Stimulated activated CD4-positive, alpha-beta T cell treated with anti-CD3 and anti-CD28 coated beads, Interleukin-12 subunit alpha, Interleukin-12 subunit beta, amount 100 ng/mL, for 4 hours (primary cell): Measurements from ENCODE around the gene CTNNAL1.
"Not testable (repeated sequence)": the region's sequence is repeated elsewhere in the genome, so short reads cannot be mapped to it uniquely, and the experiment has no call there.

Experiments used
- DNase-seq: peaks from one replicate; pipeline ENCODE4 v3.0.0-alpha.2; 2020

The CTNNAL1 gene

DNA sequence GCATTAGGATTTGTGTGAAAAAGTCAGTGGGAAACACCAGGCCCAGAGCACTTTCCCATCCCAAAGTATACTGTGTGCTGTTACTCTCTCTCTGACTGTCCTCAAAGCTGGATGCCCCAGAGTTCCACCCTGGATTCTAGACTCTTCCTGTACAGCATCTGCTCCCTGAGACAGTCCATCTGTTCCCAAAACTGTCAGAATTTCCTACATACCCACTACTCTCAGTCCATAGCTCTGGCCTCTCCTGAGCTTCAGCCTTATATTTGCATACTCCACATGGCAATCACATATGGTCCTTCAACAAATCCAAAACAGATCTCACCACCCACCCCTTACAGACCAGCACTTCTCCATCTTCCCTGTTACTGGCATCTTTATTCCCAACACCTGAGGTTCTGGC lies 88.8 kb downstream of the CTNNAL1 start:
- no peak for DNase-seq

DNA sequence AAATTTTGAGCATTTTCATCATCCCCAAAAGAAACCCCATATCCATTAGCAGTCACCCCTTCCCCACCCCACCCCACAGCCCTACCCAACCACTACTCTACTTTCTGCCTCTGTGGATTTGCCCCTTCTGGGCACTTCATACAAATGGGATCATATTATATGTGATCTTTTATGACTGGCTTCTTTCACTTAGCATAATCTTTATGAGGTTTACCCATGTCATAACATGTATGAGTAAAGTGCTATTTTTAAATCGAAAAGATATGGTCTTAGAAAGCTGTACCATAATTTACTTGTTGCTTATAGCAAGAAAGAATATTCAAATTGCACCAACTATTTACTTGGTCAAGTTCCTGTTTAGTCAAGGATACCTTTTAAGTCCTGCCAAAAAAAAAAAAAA lies 92.1 kb downstream of the CTNNAL1 start:
- no peak for DNase-seq

DNA sequence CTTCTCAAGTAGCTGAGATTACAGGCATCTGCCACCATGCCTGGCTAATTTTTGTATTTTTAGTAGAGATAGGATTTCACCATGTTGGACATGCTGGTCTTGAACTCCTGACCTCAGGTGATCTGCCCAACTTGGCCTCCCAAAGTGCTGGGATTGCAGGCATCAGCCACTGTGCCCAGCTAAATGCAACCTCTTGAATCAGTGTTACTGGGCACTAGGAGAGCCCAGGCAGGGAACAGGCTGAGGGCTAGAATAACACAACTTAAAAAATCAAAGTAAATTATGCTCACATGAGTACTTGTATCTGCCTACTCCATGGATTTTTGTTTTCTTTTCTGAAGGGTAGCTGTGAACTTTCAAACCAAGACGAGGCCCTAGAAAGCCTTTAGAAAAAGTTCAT lies 92.9 kb downstream of the CTNNAL1 start:
- DNase-seq, result not testable (repeated sequence)

DNA sequence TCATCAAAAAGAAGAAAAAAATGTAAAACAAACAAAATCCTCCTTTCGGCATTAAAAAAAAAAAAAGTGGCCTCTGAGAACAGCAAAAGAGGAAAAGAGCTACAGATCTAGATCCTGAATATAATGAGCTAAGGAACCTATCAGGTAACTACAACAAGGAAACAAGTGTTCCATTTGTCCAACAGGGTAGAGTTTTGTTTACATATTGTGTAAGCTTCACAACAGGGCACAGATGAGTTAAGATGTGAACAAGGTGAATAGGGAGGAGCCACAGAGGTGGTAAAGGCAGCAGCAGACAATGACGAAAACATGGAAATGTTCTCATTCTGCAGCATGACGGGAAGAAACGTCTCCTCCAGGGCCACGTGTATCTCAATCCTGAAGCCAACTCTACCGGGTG lies 93.8 kb downstream of the CTNNAL1 start:
- DNase-seq, result no peak

DNA sequence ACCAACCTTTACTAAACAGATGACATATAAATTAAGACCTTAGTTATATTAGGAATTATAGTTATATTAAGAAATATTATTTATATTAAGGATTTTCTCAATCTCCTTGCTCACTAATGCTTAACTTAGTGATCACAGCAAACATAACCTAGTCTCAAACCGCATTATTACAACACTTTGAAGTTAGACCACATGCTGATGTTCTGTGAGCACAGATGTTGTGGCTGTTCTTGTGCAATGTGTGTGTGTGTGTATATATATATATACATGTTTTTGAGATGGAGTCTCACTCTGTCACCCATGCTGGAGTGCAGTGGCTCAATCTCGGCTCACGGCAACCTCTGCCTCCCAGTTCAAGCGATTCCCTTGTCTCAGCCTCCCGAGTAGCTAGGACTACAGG lies 99.9 kb downstream of the CTNNAL1 start:
- no peak for DNase-seq

DNA sequence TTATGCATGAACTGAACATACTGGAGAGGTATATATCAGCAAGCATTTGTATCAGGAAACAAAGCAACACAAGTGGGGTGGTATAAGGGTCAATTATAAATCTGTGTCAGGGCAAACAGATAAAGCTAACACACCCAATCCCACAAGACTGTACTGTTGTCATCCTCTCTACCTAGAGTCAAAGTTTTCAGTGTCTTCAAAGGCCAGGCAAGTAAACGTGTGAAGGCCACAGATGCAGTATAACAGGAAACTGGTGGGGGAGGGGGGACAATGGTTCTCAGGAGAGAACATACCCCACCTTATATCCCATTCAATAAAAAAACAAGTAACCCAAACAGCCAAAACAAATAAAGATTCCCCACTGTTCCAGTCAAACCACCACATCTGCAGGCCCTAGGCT lies 101.5 kb downstream of the CTNNAL1 start:
- DNase-seq, result no peak

DNA sequence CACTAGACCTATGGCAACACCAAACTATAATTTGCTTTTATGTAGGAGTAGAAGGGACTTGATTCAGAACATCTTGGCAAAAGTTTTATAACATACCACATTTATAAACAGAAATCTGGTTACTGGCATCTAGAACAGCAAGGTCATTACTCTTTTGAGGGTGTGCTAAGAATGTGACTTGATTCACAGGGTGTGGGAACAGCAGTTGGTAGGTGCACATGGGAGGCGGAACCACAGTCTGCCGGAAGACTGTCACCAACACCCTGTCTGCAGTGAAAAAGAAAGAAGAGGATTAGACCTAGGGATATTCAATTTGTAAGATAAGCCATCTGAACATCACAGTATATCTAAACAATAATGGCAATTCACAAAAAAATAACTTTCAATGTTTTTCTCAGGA lies 102.4 kb downstream of the CTNNAL1 start:
- no peak for DNase-seq

DNA sequence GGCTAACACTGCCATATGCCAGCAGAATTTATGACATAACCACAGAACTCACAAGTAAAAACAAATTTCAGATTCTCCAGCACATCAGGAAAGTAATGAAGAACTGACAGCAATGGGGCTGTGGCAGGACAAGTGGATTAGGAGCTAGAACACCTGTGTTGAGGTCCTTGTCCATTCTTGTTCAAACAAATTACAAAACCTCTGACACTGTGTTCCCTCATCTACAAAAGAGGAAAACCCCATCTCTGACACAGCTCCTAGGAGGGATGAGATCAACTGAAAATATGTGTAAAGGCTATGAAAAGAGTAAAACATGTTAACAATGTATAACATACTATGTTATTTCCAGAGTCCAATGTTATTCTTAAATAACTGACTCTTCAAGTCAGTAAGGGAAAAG lies 102.9 kb downstream of the CTNNAL1 start:
- DNase-seq, result no peak

DNA sequence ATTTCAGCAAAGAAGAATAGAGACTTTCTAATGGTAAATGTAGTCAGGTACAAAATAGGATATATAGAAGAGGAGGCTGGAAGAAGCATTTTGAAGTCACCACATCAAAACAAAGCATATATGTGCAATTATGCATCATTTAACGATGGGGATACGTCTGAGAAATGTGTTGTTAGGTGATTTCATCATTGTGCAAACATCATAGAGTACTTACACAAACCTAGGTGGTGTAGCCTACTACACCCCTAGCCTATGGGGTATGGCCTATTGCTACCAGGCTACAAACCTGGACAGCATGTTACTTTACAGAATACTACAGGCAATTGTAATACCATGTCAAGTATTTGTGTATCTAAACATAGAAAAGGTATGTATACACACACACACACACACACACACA lies 107.8 kb downstream of the CTNNAL1 start:
- DNase-seq, result no peak

DNA sequence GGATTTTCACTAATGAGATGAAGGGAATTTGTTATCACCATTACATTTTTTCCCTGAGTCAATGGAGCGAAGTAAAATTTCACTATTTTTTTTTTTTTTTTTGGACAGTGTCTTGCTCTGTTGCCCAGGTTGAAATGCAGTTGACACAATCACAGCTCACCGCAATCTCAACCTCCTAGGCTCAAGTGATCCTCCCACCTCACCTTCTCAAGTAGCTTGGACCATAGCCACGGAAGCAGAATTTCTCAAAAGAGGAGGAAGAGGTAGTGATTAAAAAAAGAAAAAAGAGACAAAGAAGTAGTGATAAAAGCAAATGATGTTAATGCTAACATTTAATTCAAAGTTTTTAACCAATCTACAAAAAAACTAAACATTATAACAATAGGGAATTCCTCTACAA lies 109.1 kb downstream of the CTNNAL1 start:
- DNase-seq, result no peak

DNA sequence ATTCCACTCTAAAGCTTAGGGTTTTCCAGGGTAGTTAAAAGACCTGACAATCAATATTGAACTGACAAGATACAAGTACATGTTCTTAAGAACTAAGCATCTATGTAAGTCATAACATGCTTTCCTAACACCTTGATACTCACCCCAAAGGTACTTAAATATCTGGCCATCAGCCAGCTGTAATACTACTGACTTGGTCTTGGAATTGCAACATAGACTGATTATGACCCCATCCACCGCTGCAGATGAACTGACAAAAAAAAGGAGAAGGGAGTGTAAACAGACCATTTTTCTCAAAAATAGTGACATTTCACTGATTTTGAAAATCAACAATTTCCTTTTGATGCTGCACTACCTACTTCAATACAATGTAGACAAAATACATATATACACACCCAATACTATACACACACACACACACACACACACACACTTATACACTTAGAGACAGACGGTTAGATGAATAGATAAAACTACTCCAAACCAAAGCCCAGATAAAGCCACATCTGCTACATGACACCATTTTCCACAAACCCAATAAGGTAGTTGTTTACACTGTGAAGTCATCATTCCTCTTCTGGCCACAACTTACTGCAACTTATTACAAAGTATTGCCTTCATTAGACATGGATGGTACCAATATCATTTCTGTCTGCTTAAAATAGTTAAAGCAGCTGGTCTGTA lies 109.7 kb downstream of the CTNNAL1 start:
- DNase-seq, result no peak

DNA sequence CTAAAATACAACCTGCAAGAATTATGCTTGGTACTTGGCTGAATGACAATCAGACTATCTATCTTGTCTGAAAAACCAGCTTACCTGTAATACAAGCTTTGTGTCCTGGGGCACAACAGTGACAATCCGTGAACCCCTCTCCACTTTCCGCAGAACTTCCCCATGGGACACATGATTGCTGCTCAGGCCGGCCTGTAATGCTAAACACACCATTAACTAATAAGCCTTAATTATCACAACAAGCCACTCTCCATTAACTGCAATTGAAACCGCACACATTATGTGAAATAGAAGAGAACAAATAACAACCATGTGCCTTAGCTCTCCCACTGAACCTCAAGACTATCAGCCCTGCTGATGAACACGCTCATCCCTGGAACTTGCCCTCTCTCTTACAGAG lies 113.1 kb downstream of the CTNNAL1 start:
- DNase-seq, result no peak

DNA sequence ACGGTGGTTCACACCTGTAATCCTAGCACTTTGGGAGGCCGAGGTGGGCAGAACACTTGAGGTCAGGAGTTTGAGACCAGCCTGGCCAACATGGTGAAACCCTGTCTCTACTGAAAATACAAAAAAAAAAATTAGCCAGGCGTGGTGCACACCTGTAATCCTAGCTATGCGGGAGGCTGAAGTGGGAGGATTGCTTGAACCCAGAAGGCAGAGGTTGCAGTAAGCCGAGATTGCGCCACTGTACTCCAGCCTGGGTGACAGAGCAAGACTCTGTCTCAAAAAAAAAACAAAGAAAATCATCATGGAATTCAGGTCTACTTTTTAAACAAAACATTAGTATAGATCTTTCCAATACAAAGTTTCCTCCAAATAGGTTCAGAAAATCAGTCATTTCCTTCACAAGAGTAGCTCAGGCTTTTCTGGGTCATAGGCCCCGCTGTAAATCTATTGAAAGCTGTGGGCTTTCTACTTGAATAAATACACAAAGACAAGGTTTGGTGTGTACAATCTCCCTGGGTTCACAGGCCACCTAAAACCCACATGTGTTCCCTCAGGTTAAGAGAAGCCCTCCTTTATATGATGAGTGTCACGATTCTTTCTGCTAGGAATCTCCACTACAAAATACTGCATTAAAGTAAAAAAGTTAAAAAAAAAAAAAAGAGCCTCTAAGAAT lies 114.1 kb downstream of the CTNNAL1 start:
- not testable (repeated sequence) for DNase-seq

DNA sequence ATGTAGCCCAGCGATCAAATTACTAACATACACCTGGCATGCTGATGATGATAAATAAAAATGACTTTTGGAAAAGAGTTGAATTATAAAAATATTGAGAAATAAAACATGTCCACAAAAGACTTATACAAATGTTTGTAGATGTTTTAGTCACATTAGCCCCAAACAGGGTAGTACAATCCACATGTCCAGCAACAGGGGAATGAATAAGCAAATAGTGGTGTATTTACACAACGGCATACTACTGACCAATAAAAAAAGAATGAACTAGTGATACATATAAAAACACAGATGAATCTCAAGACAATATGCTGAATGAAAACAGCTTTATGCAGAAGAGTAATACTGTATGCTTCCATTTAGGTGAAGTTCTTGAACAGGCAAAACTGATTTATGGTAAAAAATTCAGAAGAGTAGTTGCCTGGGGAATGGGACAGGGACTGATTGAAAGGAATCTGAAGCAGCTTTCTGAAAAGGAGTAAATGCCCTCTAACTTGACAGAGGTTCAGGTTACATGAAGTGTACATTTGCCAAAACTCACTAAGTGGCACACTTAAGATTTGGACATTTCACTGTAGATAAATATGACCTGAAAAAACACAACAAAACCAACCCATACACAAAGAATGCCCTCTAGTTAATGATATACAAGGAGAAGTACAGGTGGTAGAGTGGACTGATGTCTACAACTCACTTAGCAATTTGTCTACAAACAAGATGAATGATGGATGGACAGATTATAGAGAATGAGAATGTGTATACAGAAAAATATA lies 115.8 kb downstream of the CTNNAL1 start:
- no peak for DNase-seq

DNA sequence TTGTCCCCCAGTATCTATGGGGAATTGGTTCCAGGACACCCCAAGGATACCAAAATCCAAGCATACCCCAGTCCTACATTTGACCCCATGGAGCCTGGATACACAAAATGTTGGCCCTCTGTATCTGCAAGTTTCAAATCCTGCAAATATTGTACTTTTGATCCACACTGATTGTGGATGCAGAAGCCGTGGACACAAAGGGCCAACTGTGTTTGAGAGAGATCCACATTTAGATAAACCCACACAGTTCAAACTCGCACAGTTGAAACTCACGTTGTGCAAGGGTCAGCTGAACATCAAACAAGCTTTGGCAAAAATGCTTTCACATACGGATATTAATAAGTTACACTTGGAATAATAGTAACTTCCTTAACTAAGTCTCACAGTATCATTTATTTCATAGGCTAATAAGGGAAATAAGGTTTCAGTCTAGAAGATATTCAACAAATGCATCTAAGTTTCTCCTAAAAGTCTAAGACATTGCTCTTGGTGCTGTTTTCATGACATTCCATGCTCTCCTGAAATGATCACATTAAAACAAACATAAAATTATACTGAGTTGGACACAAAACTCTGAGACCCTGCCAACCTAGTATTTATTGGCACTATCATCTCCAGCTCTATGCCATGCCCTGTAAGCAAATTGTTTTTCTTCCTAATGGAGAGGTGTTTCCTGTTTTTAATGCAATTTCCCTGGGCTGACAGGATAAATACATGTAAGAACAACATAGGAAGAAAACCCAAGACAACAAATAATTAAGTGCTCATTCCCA lies 118.9 kb downstream of the CTNNAL1 start:
- DNase-seq, result no peak
